Forelimb muscle (tissue), 1 donor: ENCODE data around the gene ZFYVE28. TPM values are rescaled to one million over a fixed set of nuclear protein-coding genes. Genes with fewer than 3 reads are reported as not detected.
A peak's percentile ranks its signal among the peaks of the same experiment; 100 is the strongest.

Source experiments
- DNase-seq: peaks from one replicate; pipeline ENCODE4 v3.0.0-alpha.2; 2013; ENCODE audit warnings: low read depth
- polyA plus RNA-seq: library from polyadenylated mRNA; unstranded; fragments of 120-200 nt; gene quantifications from one replicate; pipeline ENCODE4 v1.2.1, GENCODE V29; 2013; ENCODE audit not compliant: insufficient read length

Gene ZFYVE28
- polyA plus RNA-seq, 1 donor = 1.7 TPM

DNA sequence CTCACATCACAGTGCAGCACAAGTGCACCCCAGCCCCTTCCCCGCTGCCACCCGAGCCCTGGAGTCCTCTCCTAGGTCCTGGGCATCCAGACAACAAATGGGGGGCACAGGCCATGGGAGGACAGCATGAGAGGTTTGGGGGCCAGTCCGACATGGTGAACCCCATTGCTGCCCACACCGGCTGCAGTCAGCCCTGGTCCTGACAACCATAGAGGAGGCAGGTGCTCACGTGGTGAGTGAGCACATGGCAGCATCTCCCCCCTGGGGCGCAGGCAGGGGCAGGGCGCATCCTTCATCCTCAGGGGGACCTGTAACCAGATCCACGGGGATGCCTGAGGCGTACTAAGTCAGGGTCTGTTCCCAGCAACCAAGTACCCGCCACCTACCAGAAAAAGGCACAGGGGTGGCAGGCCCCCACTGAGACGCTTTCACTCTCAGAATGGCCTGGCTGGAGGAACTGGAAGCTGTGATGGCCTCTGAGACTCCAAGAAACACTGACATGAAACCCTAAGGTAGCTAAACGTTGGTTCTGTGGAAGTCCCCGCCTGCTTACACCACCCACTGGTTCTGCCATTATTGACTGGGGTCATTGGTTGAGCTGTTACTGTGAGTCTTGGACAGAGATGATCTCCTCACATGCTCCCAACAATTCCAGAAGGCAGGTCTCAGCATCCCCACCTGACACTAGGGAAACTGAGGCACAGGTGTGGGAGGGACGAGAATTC is 6.5 kb downstream of the ZFYVE28 start:
- DNase-seq = no peak

DNA sequence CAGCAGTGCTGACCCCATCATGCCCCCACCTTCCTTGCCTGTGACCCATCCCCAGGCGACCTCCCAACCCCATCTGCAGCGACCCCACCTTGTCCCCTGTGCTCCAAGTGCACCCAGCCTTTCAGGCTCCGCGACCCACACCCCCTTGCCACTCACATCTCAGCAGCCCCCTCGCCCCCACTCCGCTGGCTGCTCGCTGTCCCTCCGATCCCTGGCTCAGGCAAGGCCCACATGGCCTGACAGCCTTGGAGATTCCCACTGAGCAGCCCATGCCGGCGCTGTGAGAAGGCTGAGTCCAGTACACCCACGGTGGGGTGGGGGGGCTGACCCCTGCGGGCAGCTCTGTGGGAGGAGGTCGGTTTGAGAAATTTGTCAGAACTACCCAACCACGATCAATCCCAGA is 9.1 kb downstream of the ZFYVE28 start:
- no peak for DNase-seq

DNA sequence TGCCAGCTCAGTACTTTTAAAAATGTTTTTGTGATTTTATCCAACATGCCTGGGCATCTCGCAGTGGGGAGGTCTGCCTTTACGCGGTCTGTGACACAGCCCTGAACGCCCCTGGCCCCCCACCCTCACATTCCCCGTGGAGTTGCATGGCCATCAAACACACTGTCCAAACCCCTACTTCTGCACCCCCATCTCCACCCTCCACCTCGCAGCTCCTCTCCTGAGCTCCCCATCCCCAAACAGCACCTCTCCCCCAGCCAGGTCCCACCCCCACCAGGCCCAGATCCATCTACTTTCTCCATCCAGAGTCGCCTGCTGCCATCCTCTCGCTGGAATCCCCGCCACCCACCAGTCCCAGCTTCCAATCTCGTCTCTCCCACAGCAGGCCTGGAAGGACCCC is 9.5 kb downstream of the ZFYVE28 start:
- DNase-seq = no peak

DNA sequence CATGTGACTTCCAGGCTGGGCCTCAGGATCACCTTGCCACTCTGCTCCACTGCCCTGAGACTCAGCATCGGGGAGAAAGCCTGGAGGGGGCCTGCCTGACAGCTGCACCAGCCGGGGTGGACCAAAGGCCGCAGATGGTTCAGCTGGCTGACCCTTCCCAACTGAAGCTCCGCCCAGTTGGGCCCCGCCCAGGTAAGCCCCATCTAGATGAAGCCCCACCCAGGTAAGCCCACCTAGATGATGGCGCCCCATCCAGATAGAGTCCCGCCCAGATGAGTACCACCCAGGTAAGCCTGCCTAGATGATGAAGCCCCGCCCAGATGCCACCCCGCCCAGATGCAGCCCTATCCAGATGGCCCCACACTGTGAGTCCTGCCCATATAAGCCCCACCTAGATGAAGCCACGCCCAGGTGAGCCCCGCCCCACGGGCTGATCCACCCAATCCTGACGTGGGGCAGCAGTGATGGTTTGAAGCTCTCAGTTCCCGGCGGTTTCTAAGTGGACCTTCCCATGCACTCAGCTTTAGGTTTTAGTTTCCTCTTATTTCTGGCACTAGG is 10.0 kb downstream of the ZFYVE28 start:
- no peak for DNase-seq

DNA sequence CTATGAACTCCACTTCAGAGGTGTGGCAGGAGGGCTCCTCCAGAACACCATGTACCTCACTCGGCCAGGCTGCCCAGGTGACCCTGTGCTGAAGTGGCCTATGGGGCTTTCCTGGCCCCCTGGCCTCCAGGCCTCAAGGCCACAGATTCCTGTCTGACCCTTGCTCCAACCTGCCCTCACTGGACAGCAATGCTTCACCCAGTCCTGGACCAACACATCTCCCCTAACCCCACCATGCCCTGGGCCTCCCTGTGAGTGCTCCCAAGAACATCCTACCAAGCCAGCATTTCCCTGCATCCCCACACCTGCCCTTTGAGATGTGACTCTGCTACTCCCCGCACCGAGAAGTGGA is 10.5 kb downstream of the ZFYVE28 start:
- no peak for DNase-seq

DNA sequence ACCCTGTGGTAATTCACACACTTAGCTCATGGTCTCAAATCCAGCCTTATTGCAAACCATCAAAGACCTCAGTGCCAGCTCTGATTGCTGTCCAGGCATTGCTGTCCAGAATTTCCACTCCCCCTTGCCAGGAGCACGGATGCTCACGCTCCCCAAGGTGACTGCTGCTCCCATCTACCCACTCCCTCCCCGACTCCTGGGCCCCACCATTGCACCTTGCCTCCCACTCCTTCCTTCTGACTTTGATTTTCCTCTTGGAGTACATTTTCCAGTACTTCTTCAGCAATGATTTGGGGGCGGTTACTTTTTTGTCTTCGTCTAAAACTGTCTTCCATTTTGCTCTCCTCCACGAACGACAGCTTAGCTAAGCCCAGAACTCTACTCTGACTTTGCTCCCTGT is 11.5 kb downstream of the ZFYVE28 start:
- no peak for DNase-seq

DNA sequence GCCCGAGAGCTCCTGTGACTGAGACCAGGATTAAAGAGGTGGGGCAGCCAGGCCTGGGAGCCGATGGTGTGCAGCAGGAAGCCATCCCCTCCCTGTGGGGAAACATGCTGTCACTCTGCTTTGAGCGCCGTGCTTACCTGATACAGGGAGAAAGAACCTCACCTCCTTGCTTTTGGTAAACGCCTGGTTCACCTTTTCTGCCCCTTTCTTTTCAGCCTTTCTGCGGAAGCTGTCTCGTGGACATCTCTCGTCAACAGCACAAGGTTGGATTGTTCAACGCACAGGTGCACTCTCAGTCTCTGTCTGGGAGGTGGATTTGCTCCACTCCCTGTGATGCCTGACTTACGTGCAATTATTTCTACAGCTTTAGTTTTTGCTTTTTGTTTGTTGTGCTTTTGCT is 12.0 kb downstream of the ZFYVE28 start:
- no peak for DNase-seq

DNA sequence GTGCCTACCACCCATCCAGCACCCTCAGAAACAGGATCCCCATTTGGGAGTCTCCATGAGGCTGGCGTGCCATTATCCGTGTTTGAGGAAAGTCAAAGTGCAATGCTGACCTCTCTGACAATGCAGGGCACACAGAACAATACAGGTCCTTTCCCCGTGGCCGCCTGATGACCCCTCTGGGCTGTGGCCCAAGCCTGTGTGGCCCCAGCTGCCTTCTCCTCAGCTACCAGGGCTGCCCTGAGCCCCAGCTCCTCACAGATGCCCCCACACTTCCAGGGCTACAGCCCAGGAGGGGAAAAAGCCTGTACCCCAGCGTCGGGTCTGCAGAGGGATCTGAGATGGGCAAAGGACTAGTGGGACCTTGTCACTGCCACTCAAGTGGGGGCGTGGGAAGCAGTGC is 15.5 kb downstream of the ZFYVE28 start:
- no peak for DNase-seq

DNA sequence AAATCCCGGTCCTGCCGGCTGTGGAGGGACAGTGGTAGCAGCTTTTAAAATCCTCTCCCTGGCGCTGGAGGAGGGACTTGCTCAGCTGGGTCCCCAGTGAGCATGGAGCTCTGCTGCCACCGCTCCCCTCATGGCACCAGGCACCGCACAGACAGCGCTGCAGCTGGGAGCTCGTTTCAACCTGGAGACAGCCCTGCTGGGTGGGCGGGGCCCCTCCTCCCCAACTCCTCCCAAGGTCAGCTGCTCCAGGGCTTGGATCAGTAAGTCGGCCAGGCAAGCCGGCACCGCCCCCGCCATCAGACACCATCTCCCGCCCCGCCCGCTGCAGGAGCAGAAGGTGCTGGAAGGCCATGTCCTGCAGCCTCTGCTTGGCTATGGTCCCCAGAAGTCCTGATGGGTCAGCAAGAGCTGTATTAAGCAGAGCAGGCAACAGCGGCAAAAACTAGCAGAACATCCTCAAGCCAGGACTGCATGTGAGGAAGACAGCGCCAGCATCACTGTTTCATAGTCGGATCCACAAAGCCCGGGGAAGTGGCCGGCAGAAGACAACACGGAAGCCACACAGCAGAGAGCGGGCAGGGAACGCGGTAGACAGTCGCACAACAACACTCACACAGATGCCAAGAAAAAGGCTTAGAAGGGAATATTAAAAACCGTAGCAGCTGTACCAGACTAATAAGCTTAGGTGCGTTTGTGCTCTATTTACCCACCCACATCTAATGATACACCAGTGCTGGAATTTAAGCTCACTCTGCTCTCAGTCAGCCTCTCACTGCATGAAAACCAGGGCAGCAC is 16.2 kb downstream of the ZFYVE28 start:
- DNase-seq = no peak

DNA sequence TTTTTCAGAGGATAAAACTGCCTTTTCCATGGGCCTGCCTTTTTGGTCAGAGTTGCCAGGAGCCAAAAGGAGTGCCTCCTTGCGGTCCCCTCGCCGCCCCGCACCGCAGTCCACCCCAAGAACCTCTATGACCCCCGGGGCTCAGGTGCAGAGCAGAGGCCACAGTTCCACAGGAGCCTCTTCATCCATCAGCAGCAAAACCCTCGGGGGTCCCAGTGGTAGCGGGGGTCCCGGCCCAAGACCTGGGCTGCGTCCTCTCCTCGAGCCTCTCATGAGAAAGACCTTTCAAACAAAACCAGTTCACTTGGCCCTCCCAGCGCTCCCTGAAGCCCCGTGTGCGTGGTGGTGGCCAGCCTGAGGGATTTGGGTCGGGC is 16.8 kb downstream of the ZFYVE28 start:
- DNase-seq = no peak

DNA sequence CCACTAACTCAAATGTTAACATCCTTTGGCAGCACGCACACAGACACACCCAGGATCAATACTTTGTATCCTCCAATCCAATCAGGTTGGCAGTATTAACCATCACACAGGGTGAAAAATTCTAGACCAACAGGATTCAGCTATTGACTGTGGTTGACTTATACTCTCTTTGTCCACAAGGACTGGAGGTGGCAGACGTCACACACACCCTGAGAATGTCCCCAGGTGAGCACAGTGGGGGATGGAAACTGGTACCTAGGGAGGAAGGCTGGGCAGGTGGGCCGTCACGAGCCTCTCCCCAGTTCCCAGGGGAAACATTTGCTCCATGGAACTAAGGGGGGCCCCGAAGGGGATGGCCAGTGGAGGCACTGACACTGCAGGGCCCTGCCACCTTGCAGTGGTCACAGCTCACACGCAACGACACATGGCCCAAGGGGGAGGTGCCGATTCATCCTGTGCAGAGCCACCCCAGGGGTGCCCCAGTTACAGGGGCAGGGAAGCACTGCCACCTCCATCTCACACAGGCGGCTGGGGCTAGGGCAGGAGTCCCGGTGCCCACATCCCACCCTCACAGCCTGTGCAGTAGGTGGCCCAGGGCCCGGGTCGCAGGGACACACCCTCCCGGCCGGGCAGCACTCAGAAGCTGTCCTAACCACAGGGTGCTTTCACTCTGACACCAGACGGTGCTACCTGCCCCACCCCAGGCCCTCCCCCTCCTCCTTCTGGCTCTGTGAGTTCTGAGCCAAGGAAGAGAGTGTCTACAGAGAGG is 17.4 kb downstream of the ZFYVE28 start:
- no peak for DNase-seq

DNA sequence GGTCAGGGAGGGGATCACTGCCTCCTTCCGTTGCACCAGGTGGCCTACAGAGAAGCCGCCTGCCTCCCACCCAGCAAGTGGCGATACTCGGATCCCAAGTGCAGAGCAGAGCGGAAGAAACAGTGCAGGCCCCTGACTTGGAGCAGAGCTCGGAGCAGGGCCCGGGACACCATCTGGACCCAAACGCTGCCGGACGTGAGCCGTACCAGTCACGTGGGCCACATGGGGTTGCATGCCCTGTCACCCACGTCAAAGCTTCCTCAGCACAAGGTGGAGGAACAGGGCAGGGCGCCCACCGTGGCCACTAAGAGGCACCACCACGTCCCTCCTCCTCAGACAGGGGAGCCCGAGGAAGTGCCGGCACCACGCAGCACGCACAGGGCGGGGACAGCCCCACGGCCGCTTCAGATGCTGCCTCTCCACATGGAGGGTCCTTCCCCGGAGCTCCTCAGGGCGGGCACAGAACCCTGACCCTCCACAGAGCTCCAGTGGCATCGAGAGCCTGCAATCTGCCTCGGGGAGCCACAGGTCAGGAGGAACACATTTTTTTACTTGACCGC is 18.7 kb downstream of the ZFYVE28 start:
- no peak for DNase-seq

DNA sequence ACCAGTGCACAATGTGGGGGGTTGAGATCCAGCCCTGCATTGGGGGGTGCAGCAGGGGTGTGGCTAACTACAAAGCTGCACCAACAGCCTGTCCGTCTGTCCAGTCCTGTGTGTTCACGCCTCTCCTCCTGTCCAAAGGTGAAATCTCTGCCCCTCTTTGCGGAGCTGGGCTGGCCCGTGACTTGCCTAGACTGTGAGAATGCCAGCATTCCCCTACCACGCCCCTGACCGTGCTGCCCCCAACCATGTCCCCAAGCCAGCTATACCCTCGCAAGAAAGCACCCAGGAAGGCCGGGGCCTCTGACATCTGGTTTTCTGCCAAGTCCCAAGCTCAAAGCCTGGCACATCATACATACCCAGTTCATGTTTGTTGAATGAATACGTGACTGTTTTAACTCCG is 19.2 kb downstream of the ZFYVE28 start:
- DNase-seq = no peak

DNA sequence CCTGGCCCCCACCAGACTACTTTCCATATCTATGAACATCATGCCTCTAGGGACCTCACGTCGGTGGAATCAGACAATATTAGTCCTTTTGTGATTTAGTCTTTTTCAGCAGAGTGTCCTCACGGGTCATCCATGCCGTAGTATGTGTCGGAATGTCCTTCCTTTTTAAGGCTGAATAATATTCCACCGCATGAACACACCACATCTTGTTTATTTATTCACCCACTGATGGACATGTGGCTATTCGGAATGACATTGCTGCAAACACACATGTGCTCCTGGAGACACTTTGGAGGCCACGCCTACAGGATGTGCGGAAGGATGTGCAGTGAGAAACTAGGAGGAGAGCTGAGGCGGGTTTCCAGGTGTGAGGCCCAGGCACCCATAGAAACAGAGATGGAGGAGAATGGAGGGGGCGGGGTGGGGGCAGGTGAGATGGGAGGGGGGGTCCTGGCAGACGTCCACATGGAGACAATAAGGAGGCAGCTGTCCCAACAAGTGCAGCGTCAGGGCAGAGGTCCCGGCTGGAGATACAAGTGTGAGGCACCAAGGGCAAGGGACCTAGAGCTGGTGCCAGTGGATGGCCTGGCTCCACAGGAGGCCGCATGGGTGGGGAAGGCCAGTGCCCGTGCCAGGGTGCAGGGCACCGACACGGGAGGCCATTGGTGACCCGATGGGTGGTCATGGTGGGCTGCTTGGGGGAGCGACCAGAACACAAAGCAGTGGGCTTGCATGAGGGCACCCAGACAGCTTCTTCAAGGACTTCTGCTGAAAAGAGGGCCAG is 20.7 kb downstream of the ZFYVE28 start:
- DNase-seq = no peak

DNA sequence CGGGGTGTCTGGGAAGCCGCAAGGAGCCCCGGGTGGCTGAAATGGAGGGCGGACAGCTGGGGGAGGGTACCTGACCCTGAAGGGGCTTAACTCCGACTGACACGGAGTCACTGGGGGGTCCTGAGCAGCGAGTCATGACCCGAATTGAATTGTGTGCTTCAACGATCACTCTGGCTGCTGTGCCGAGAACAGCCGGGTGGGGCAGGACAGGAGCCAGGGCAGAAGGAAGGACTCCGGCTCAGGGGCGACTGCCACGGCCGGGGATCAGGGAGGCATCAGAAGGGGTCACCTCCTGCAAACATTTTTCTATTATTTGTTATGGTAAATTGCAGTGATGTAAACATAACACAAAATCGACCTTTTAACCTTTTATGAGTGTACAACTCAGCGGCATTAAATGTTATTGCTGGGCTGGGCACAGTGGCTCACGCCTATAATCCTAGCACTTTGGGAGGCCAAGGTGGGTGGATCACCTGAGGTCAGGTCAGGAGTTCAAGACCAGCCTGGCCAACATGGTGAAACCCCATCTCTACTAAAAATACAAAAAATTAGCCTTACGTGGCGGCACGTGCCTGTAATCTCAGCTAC is 21.6 kb downstream of the ZFYVE28 start:
- no peak for DNase-seq

DNA sequence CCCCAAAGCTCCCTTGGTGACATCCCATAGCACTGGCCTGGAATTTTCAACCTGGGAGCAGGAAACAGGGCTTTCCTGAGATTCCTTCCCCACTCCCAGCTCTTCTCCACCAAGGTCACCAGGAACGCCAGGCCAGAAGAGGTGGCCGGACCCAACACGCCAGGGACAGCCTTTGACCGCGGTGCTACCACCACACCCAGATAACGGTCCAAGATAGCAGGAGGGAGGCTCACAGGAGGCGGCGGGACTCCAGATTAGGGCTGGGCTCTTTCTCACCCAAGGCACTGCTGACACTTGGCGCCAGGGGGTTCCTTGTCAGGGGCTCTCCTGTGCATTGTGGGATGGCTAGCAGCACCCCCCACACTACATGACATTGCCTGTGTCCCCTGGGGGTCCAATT is 22.9 kb downstream of the ZFYVE28 start:
- DNase-seq = no peak

DNA sequence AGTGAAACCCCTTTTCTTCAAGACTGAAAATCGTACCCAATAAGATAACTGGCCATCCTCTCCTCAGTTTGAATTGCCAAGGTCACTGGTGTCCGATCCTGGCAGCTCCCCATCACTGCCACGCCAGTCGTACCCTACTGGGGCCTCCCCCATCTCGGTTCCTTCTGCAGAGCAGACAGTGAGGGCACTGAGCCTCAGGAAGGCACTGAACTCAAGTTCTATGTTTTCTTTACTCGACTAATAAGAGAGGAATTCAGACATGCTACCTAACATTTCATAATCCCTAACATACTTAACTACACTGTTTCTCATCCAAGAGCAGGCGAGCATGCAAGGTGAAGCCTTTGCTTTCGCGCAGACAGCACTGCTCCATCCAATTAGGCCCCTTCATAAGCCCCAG is 23.4 kb downstream of the ZFYVE28 start:
- no peak for DNase-seq

DNA sequence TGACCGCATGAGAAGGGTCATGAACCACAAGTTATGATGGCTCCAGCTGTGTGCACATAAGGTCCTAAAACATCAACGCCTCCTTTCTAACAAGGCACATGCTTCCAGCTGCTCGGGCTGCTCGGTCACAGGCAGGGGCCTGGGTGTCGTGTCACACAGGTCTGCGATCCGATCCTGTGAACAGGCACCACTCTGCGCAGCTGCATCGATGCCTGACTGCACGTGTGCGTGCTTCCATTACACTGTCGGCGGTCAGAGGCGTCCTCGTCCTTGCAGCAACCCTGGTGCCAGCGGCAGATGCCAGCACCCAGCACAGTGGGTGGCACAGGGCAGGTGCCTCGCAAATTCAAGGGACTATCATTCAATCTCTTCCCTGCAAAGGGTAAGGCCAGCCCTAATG is 23.9 kb downstream of the ZFYVE28 start:
- DNase-seq = no peak

DNA sequence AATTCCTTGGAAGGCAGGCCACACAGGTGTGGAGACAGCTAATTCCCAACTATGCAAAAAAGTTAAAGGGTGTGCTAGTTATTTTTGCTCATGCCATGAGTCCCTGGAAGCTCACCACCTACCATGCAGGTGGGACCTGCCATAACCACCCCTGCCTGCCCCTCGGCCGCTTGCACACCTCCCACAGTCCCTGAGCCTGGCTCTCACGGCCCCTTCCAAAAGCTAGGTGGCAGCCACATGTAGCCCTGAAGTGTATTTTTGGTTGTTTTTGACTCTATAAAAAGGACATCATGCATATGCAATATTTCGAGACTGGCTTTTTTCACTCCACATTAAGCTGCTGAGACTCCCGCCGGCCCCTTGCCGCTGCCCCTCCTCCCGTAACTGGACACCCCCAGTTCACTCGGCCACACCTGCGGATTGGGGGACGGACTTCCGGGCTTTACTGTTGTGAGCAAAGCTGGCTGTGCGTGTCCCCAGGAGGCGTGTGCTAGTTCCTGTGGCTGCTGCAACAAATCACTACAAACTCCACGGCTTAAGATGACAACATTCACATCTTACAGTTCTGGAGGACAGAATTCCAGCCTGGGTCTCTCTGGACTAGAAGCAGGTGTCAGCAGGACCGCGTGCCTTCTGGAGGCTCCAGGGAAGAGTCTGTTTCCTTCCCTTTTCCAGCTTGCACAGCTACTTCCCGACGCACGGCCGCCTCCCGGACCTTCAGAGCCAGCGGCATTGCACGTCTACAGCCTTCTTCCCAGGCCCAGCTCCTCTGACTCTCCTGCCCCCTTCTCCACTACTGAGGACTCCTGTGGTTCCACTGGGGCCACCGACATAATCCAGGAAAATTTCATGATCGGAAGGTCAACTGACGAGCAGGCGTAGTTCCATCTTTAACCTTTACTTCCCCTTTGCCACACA is 24.8 kb downstream of the ZFYVE28 start:
- DNase-seq = peak; percentile 28
